HG02798 (cell line): ENCODE results near the gene CAV3.
A peak's percentile ranks its signal among the peaks of the same experiment; 100 is the strongest.

Source experiments
- ATAC-seq: cut with Tn5 transposase; IDR thresholded peaks from one replicate; pipeline ENCODE4 v1.9.1; 2021; ENCODE audit warnings: mild to moderate bottlenecking; ENCODE audit not compliant: unreplicated experiment, poor library complexity

CAV3 gene

GRCh38 chr3:8759038-8759707 lies 25.6 kb downstream of the CAV3 start:
- ATAC-seq: no peak

- no peak for ATAC-seq
Measured at GRCh38 chr3:8760091-8760490, 26.5 kb downstream of the CAV3 start.

GRCh38 chr3:8760506-8760905 lies 26.9 kb downstream of the CAV3 start:
- ATAC-seq: no peak

- ATAC-seq: no peak
Measured at GRCh38 chr3:8761866-8762265, 28.3 kb downstream of the CAV3 start.

- no peak for ATAC-seq
Measured at GRCh38 chr3:8762607-8763377, 29.2 kb downstream of the CAV3 start.

GRCh38 chr3:8764528-8764927 lies 30.9 kb downstream of the CAV3 start:
- ATAC-seq: no peak

- no peak for ATAC-seq
Measured at GRCh38 chr3:8765528-8765927, 31.9 kb downstream of the CAV3 start.

GRCh38 chr3:8766148-8766547 lies 32.5 kb downstream of the CAV3 start:
- ATAC-seq: no peak

- ATAC-seq: no peak
Measured at GRCh38 chr3:8767256-8767666, 33.7 kb downstream of the CAV3 start.

- ATAC-seq: peak; percentile 31
Measured at GRCh38 chr3:8767667-8768363, 34.2 kb downstream of the CAV3 start.

- ATAC-seq: peak; percentile 26
Measured at GRCh38 chr3:8768364-8769087, 34.9 kb downstream of the CAV3 start.

- peak; percentile 91 for ATAC-seq
Measured at GRCh38 chr3:8769088-8769822, 35.7 kb downstream of the CAV3 start, which contains the start of gene OXTR. TSS of gene OXTR (minus strand) at chr3:8769613. CDS start at chr3:8768187, 1,426 bp downstream.

- no peak for ATAC-seq
Measured at GRCh38 chr3:8773941-8774542, 40.4 kb downstream of the CAV3 start.

- ATAC-seq: no peak
Measured at GRCh38 chr3:8775181-8775580, 41.6 kb downstream of the CAV3 start.

- no peak for ATAC-seq
Measured at GRCh38 chr3:8775602-8776001, 42.0 kb downstream of the CAV3 start.

GRCh38 chr3:8776406-8776805 lies 42.8 kb downstream of the CAV3 start:
- no peak for ATAC-seq

- peak; percentile 34 for ATAC-seq
Measured at GRCh38 chr3:8777201-8777977, 43.8 kb downstream of the CAV3 start.

GRCh38 chr3:8777978-8778267 lies 44.3 kb downstream of the CAV3 start:
- ATAC-seq: no peak

GRCh38 chr3:8778475-8778874 lies 44.9 kb downstream of the CAV3 start:
- ATAC-seq: no peak
